Neural progenitor cell (in vitro differentiated cells): Measurements from ENCODE around the gene MYO18B. TPM values are rescaled to one million over a fixed set of nuclear protein-coding genes. Genes with fewer than 3 reads are reported as not detected.
A peak's percentile ranks its signal among the peaks of the same experiment; 100 is the strongest.

Experiments used
- DNase-seq: peaks from one replicate; pipeline ENCODE4 v3.0.0-alpha.2; 2016; ENCODE audit warnings: low spot score
- H2AFZ ChIP-seq: fragments of 200-600 bp; sonication (generic); replicated peaks from 2 replicates; pipeline ENCODE4 v1.6.1; 2016; ENCODE audit warnings: antibody characterized with exemption
- H3F3A ChIP-seq: fragments of 200-600 bp; sonication (generic); 2 replicates; pipeline ENCODE4 v1.6.1; 2016; ENCODE audit warnings: antibody characterized with exemption, low read depth
- H3K27ac ChIP-seq: fragments of 200-600 bp; sonication (generic); 2 replicates; pipeline ENCODE4 v1.5.1; 2016; ENCODE audit warnings: mild to moderate bottlenecking
- H3K27me3 ChIP-seq: fragments of 200-600 bp; sonication (generic); 2 replicates; pipeline ENCODE4 v1.6.1; 2016; ENCODE audit warnings: mild to moderate bottlenecking, moderate library complexity
- H3K36me3 ChIP-seq: fragments of 200-600 bp; sonication (generic); 2 replicates; pipeline ENCODE4 v1.5.1; 2016
- H3K4me1 ChIP-seq: fragments of 200-600 bp; sonication (generic); 2 replicates; pipeline ENCODE4 v1.6.1; 2016; ENCODE audit warnings: mixed run types
- H3K4me2 ChIP-seq: fragments of 200-600 bp; sonication (generic); 2 replicates; pipeline ENCODE4 v1.6.1; 2016
- H3K4me3 ChIP-seq: fragments of 200-600 bp; sonication (generic); 2 replicates; pipeline ENCODE4 v1.5.1; 2016
- H3K79me2 ChIP-seq: fragments of 200-600 bp; sonication (generic); 2 replicates; pipeline ENCODE4 v1.6.1; 2016; ENCODE audit warnings: low read depth
- H3K9ac ChIP-seq: fragments of 200-600 bp; sonication (generic); 2 replicates; pipeline ENCODE4 v1.6.1; 2016
- H3K9me3 ChIP-seq: fragments of 200-600 bp; sonication (generic); 2 replicates; pipeline ENCODE4 v1.5.1; 2016; ENCODE audit warnings: low read depth
- H4K20me1 ChIP-seq: fragments of 200-600 bp; sonication (generic); 2 replicates; pipeline ENCODE4 v1.6.1; 2016; ENCODE audit warnings: low read depth
- H3K27ac Mint-ChIP-seq: 3 replicates; pipeline ENCODE4 v1.8.0; 2021; ENCODE audit warnings: mixed read lengths
- H3K27me3 Mint-ChIP-seq: 2 replicates; pipeline ENCODE4 v1.8.0; 2022; ENCODE audit warnings: low read depth, mild to moderate bottlenecking, inconsistent platforms, moderate library complexity, mixed read lengths; ENCODE audit not compliant: insufficient read depth
- H3K36me3 Mint-ChIP-seq: 3 replicates; pipeline ENCODE4 v1.8.0; 2021; ENCODE audit warnings: mixed read lengths
- H3K4me1 Mint-ChIP-seq: 3 replicates; pipeline ENCODE4 v1.8.0; 2021; ENCODE audit warnings: mixed read lengths
- H3K4me3 Mint-ChIP-seq: 3 replicates; pipeline ENCODE4 v1.8.0; 2021; ENCODE audit warnings: mild to moderate bottlenecking, moderate library complexity, mixed read lengths
- H3K9me3 Mint-ChIP-seq: 3 replicates; pipeline ENCODE4 v1.8.0; 2020; ENCODE audit warnings: mixed read lengths
- EZH2 ChIP-seq: fragments of 200-600 bp; sonication (generic); IDR thresholded peaks from 2 replicates; pipeline ENCODE4 v1.6.1; 2017; ENCODE audit warnings: antibody characterized with exemption, mild to moderate bottlenecking, moderate library complexity
- EZH2phosphoT487 ChIP-seq: fragments of 200-600 bp; sonication (generic); IDR thresholded peaks from 2 replicates; pipeline ENCODE4 v1.6.1; 2017; ENCODE audit warnings: antibody characterized with exemption
- total RNA-seq: library from RNA; depleted of rRNA; stranded (reverse); fragments of >200 nt; gene quantifications from 2 replicates; pipeline ENCODE4 v1.2.3, GENCODE V29; 2015; ENCODE audit warnings: low replicate concordance
- TF ChIP-seq, protein P1 (sequence below): fragments of 200-600 bp; sonication (generic); IDR thresholded peaks from 2 replicates; pipeline ENCODE4 v1.5.1; 2017; ENCODE audit warnings: antibody characterized with exemption, mild to moderate bottlenecking

The MYO18B gene
- total RNA-seq, 1 donor from 2014 or later: not detected

DNA sequence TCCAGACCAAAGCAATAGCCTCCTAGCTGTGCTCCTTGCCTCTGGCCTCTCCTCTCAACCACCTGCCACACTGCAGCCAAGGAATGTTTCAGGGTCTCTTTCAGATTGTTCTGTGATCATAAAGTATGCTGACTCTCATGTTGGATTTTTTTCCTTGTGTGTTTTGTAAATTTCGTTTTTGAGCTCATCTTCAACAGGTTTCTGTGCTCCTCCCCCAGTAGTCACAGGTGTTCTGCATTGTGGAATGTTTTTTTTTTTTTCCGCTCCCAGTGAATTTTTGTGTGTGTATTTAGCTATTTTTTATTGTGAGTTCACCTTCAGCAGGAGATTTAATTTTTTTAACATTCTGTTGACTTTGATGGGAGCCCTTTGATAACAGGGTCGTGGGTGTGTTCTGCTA is 153.7 kb downstream of the MYO18B start:
- H3K36me3 Mint-ChIP-seq: no peaks in the 10 kb centered on the region
- TF ChIP-seq EZH2phosphoT487 (no peak), EZH2 (no peak)
- TF ChIP-seq, protein P1, sequence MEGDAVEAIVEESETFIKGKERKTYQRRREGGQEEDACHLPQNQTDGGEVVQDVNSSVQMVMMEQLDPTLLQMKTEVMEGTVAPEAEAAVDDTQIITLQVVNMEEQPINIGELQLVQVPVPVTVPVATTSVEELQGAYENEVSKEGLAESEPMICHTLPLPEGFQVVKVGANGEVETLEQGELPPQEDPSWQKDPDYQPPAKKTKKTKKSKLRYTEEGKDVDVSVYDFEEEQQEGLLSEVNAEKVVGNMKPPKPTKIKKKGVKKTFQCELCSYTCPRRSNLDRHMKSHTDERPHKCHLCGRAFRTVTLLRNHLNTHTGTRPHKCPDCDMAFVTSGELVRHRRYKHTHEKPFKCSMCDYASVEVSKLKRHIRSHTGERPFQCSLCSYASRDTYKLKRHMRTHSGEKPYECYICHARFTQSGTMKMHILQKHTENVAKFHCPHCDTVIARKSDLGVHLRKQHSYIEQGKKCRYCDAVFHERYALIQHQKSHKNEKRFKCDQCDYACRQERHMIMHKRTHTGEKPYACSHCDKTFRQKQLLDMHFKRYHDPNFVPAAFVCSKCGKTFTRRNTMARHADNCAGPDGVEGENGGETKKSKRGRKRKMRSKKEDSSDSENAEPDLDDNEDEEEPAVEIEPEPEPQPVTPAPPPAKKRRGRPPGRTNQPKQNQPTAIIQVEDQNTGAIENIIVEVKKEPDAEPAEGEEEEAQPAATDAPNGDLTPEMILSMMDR: no peak
- H3K4me3 ChIP-seq: no peak overlapping the region
- no peak overlapping the region for H3K4me2 ChIP-seq
- no peaks in the 10 kb centered on the region for H3K9me3 Mint-ChIP-seq
- no peak overlapping the region for H2AFZ ChIP-seq
- H3K79me2 ChIP-seq: no peaks in the 10 kb centered on the region
- no peak overlapping the region for H3K4me3 Mint-ChIP-seq
- H3K4me1 ChIP-seq: no peaks in the 10 kb centered on the region
- H3K9ac ChIP-seq: no peak overlapping the region
- no peaks in the 10 kb centered on the region for H3F3A ChIP-seq
- H3K4me1 Mint-ChIP-seq: no peaks in the 10 kb centered on the region
- no peak overlapping the region for H3K27ac Mint-ChIP-seq
- H4K20me1 ChIP-seq: no peaks in the 10 kb centered on the region
- H3K9me3 ChIP-seq: no peaks in the 10 kb centered on the region
- no peaks in the 10 kb centered on the region for H3K27me3 Mint-ChIP-seq
- H3K36me3 ChIP-seq: no peaks in the 10 kb centered on the region
- no peak for DNase-seq
- H3K27ac ChIP-seq: no peak overlapping the region
- peaks cover 28% of the 10 kb centered on the region for H3K27me3 ChIP-seq

DNA sequence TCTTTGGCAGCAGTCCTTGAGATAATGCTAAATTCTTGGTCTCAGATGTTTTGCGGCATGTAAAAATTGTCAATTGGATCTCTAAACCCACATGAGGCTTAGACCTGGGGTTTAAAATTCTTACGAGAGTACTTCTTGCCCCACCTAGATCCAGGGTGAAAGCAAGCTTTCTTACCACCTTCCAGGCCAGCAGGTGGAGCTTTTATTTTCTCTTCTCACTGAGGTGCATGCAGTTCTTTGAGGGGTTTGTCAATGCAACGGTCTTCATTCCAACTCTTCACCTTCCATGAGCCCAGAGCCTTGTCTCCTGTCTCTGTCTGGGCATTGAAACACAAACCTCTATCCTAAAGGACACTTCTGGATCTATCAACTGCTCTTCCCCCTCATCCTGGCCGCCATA is 154.1 kb downstream of the MYO18B start:
- Histone ChIP-seq H2AFZ (no peak overlapping the region), H3K9me3 (no peaks in the 10 kb centered on the region), H3K9ac (no peak overlapping the region), H3K27ac (no peak overlapping the region), H4K20me1 (no peaks in the 10 kb centered on the region), H3K4me3 (no peak overlapping the region), H3K36me3 (no peaks in the 10 kb centered on the region), H3F3A (no peaks in the 10 kb centered on the region), H3K79me2 (no peaks in the 10 kb centered on the region), H3K4me1 (no peaks in the 10 kb centered on the region), H3K4me2 (no peak overlapping the region), H3K27me3 (peaks cover 28% of the 10 kb centered on the region)
- H3K4me3 Mint-ChIP-seq: no peak overlapping the region
- H3K36me3 Mint-ChIP-seq: no peaks in the 10 kb centered on the region
- H3K4me1 Mint-ChIP-seq: no peaks in the 10 kb centered on the region
- H3K9me3 Mint-ChIP-seq: no peaks in the 10 kb centered on the region
- DNase-seq: peak; percentile 16
- no peak overlapping the region for H3K27ac Mint-ChIP-seq
- TF ChIP-seq, protein P1: peak; percentile 37
- no peak for TF ChIP-seq EZH2
- H3K27me3 Mint-ChIP-seq: no peaks in the 10 kb centered on the region

DNA sequence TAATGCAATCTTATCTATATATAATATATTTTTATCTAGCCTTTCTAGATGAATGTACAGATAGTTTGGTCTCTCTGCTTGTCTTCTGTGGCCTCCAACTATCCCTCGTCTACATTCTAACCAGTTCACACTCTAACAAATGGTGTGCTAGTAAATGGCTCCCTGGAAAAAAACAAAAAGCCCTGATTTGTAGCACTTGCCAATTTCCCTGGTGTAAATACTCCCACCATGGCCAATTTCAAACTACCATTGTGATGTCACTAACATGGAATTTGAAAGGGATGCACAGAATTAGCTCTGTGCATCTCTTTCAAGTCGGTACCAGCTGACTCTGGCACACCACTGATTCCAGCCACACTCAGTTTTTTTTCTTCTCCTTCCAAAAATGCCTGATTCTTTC is 154.6 kb downstream of the MYO18B start:
- no peak overlapping the region for H2AFZ ChIP-seq
- DNase-seq: no peak
- no peak for TF ChIP-seq EZH2phosphoT487
- no peak for TF ChIP-seq EZH2
- TF ChIP-seq, protein P1: no peak
- no peak overlapping the region for H3K27ac ChIP-seq
- Mint-ChIP-seq H3K4me1 (no peaks in the 10 kb centered on the region), H3K36me3 (no peaks in the 10 kb centered on the region), H3K9me3 (no peaks in the 10 kb centered on the region), H3K27me3 (no peaks in the 10 kb centered on the region), H3K4me3 (no peak overlapping the region), H3K27ac (no peak overlapping the region)
- no peak overlapping the region for H3K4me2 ChIP-seq
- no peak overlapping the region for H3K4me3 ChIP-seq
- peaks cover 28% of the 10 kb centered on the region for H3K27me3 ChIP-seq
- H4K20me1 ChIP-seq: no peaks in the 10 kb centered on the region
- H3F3A ChIP-seq: no peaks in the 10 kb centered on the region
- no peaks in the 10 kb centered on the region for H3K4me1 ChIP-seq
- H3K9ac ChIP-seq: no peak overlapping the region
- no peaks in the 10 kb centered on the region for H3K9me3 ChIP-seq
- no peaks in the 10 kb centered on the region for H3K36me3 ChIP-seq
- no peaks in the 10 kb centered on the region for H3K79me2 ChIP-seq
